DND-41 (cell line): ENCODE results near the gene CPNE1.

Experiments used
- CTCF ChIP-seq: IDR thresholded peaks from 2 replicates; pipeline ENCODE4 v1.5.1; 2012; ENCODE audit warnings: borderline replicate concordance, low read length, moderate library complexity, mild to moderate bottlenecking; ENCODE audit not compliant: poor library complexity, severe bottlenecking; ENCODE audit errors: extremely low read depth
- EZH2 ChIP-seq: IDR thresholded peaks from 3 replicates; pipeline ENCODE4 v1.6.1; 2012; ENCODE audit warnings: borderline replicate concordance, low read depth, mild to moderate bottlenecking, moderate library complexity, low read length, inconsistent platforms; ENCODE audit not compliant: severe bottlenecking

DNA sequence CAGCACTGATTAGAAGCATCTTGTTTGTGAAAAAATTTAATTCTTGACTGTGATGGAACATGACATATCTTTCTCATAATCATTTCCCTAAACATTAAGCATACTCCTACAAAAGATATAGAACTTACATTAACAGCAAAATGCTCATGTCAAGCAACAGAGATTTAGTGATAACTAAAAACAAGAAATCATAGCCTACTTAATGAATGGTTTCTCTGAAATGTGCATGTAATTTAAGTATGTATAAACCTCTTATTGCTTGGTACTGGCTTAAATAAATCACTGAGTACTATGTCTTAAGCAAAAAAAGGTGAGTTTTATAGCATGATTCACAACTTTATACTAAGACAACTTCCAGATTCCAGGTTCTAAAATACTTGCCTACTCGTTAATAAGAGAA lies 43.8 kb upstream of the CPNE1 start:
- TF ChIP-seq CTCF = no peak
- no peak for TF ChIP-seq EZH2
